DND-41 (cell line): ENCODE measurements around the gene NBEAL2.

Source experiments
- ATAC-seq: fragments of 200-7000 bp; cut with Tn5 transposase; 3 replicates; pipeline ENCODE4 v1.9.1; 2021; ENCODE audit warnings: low read depth; ENCODE audit not compliant: insufficient read depth
- DNase-seq: peaks from one replicate; pipeline ENCODE4 v3.0.0-alpha.2; 2020
- H2AFZ ChIP-seq: 2 replicates; pipeline ENCODE4 v1.6.0; 2012; ENCODE audit warnings: low read depth, low read length
- H3K27ac ChIP-seq: 2 replicates; pipeline ENCODE4 v1.5.1; 2012; ENCODE audit warnings: low read length, inconsistent platforms
- H3K27me3 ChIP-seq: fragments of 200-600 bp; sonication (generic); 2 replicates; pipeline ENCODE4 v1.6.0; 2012; ENCODE audit warnings: low read length, mild to moderate bottlenecking, inconsistent platforms; ENCODE audit not compliant: insufficient read depth, poor library complexity
- H3K36me3 ChIP-seq: 2 replicates; pipeline ENCODE4 v1.5.1; 2012; ENCODE audit warnings: low read length, inconsistent platforms; ENCODE audit not compliant: insufficient read depth
- H3K4me1 ChIP-seq: 2 replicates; pipeline ENCODE4 v1.5.1; 2012; ENCODE audit warnings: mild to moderate bottlenecking, low read length; ENCODE audit not compliant: insufficient read depth
- H3K4me2 ChIP-seq: 2 replicates; pipeline ENCODE4 v1.6.0; 2012; ENCODE audit warnings: mild to moderate bottlenecking, moderate library complexity, low read length, inconsistent platforms; ENCODE audit not compliant: insufficient read depth
- H3K4me3 ChIP-seq, 2 experiments: fragments of 200-600 bp in 1 of 2; shearing (Covaris generic) in 1 of 2; 2 replicates each; pipeline ENCODE4 v1.5.1; 2012 to 2016; ENCODE audit warnings: inconsistent platforms in 2 of 2, low read length in 2 of 2, mild to moderate bottlenecking in 2 of 2, low read depth in 1 of 2, moderate library complexity in 1 of 2
- H3K79me2 ChIP-seq: 2 replicates; pipeline ENCODE4 v1.6.0; 2012; ENCODE audit warnings: low read length, inconsistent platforms; ENCODE audit not compliant: insufficient read depth
- H3K9ac ChIP-seq: 2 replicates; pipeline ENCODE4 v1.6.0; 2012; ENCODE audit warnings: low read depth, mild to moderate bottlenecking, inconsistent platforms, low read length, moderate library complexity
- H3K9me3 ChIP-seq: 2 replicates; pipeline ENCODE4 v1.5.1; 2012; ENCODE audit warnings: low read length, moderate library complexity, mild to moderate bottlenecking, inconsistent platforms; ENCODE audit not compliant: insufficient read depth, severe bottlenecking
- H4K20me1 ChIP-seq: 2 replicates; pipeline ENCODE4 v1.6.0; 2012; ENCODE audit warnings: low read length; ENCODE audit not compliant: insufficient read depth
- EZH2 ChIP-seq: IDR thresholded peaks from 3 replicates; pipeline ENCODE4 v1.6.1; 2012; ENCODE audit warnings: borderline replicate concordance, low read depth, mild to moderate bottlenecking, moderate library complexity, low read length, inconsistent platforms; ENCODE audit not compliant: severe bottlenecking
- TF ChIP-seq, protein P1 (sequence below): IDR thresholded peaks from 2 replicates; pipeline ENCODE4 v1.5.1; 2012; ENCODE audit warnings: borderline replicate concordance, low read length, moderate library complexity, mild to moderate bottlenecking; ENCODE audit not compliant: poor library complexity, severe bottlenecking; ENCODE audit errors: extremely low read depth

NBEAL2 gene

DNA sequence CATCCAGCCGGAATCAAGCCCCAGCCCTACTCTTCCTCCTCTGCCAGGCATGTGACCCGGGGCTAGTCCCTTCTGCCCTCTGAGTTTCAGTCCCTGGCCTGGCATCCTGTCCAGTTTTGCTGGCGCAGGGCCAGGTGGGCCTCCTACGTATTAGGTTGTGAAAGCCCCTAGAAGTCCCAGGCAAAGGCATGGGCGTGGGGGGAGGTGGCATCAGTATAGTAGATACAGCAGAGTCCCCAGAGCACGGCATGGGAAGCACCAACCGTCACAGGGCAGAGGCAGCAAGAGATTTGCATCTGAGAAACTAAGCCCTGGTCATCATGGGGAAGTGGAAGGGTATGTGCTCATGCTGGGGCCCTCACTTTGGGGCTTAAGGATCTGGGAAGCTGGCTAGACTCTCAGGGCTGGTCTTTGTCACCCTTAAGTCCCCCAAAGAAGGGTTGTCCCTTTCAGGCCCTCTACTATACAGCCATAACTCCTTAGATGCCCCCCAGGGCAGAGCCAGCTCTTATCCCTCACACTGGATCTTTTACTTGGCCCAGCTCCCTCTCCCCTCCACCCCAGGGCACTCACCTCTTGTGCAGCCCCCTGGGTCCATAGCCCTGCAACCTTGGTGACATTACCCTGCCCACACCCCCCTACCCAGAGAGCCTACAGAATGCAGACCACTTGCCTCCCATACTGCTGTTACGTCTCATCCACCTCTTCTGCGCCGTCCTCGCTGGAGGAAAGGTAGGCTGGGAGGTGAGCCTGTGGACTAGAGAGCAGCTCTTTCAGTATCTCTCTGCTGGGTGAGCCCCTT lies 11.3 kb downstream of the NBEAL2 start:
- no peak overlapping the region for H2AFZ ChIP-seq
- peak overlapping the region; percentile 35 for H3K27ac ChIP-seq
- TF ChIP-seq, protein P1, sequence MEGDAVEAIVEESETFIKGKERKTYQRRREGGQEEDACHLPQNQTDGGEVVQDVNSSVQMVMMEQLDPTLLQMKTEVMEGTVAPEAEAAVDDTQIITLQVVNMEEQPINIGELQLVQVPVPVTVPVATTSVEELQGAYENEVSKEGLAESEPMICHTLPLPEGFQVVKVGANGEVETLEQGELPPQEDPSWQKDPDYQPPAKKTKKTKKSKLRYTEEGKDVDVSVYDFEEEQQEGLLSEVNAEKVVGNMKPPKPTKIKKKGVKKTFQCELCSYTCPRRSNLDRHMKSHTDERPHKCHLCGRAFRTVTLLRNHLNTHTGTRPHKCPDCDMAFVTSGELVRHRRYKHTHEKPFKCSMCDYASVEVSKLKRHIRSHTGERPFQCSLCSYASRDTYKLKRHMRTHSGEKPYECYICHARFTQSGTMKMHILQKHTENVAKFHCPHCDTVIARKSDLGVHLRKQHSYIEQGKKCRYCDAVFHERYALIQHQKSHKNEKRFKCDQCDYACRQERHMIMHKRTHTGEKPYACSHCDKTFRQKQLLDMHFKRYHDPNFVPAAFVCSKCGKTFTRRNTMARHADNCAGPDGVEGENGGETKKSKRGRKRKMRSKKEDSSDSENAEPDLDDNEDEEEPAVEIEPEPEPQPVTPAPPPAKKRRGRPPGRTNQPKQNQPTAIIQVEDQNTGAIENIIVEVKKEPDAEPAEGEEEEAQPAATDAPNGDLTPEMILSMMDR = no peak
- no peak for TF ChIP-seq EZH2
- ATAC-seq = no peak
- H3K36me3 ChIP-seq = peaks cover 77% of the 10 kb centered on the region
- H3K4me2 ChIP-seq = no peak overlapping the region
- H3K4me3 ChIP-seq = no peak overlapping the region
- no peak for DNase-seq
- no peak overlapping the region for H3K9ac ChIP-seq
- H3K4me1 ChIP-seq = peaks cover 35% of the 10 kb centered on the region
- H3K79me2 ChIP-seq = peaks cover 25% of the 10 kb centered on the region
- no peaks in the 10 kb centered on the region for H3K9me3 ChIP-seq
- 0 out of 2 replicates have a peak, but pooled peaks cover 4% of the 10 kb centered on the region for H4K20me1 ChIP-seq
- no peaks in the 10 kb centered on the region for H3K27me3 ChIP-seq

DNA sequence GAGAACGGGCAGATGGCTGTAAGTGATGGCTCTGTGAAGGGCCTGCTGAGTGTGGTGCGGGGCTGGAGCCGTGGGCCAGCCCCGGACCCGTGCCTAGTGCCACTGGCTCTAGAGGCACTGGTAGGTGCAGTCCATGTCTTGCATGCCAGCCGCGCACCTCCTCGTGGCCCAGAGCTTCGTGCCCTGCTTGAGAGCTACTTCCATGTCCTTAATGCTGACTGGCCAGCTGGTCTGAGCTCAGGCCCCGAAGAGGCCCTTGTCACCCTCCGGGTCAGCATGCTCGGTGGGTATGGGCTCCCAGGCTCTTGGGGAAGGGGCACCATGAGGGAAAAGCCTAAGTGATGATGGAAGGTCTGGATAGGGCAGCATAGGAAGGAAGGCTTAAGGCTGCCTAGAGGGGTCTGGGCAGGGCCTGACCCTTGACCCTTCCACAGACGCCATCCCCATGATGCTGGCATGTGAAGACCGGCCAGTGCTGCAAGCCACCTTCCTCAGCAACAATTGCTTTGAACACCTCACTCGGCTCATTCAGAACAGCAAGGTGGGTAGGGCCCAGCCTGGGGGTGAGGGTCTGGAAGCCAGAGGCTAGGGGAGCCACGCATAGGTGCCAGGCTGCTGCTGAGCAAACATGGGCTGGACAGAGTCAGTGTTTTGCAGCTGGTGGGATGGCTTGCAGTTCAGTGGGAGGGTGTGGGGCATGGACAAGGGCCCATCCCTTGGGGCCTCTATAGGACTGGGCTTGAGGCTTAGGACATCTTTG lies 12.1 kb downstream of the NBEAL2 start:
- ATAC-seq = no peak
- Histone ChIP-seq H3K9me3 (no peaks in the 10 kb centered on the region), H3K36me3 (peaks cover 85% of the 10 kb centered on the region), H3K4me3 (no peak overlapping the region), H2AFZ (no peak overlapping the region), H3K9ac (no peak overlapping the region), H3K27ac (peak overlapping the region; percentile 19; the same call in 1 of the 2 replicates), H3K27me3 (no peaks in the 10 kb centered on the region), H3K4me2 (no peak overlapping the region), H4K20me1 (0 out of 2 replicates have a peak, but pooled peaks cover 4% of the 10 kb centered on the region), H3K79me2 (peaks cover 17% of the 10 kb centered on the region), H3K4me1 (peaks cover 27% of the 10 kb centered on the region)
- no peak for TF ChIP-seq EZH2
- TF ChIP-seq, protein P1 = no peak
- no peak for DNase-seq

DNA sequence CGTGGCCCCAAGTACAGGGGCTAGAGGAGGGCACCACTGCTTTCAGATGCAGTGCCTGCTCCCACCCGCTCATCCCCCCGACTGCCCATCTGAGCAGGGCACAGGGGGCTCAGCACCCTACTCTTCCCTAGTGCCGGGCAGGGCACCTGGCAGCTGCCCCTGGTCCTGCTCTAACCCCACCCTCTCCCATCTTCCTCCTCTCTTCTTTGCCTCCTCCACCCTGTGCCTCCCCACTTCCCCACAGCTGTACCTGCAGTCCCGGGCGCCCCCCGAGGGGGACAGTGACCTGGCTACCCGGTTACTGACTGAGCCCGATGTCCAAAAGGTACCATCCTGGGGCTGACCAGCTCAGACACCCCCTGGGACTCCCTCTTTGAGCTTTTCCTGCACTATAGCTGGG lies 12.8 kb downstream of the NBEAL2 start:
- Histone ChIP-seq H3K79me2 (peaks cover 11% of the 10 kb centered on the region), H3K4me2 (no peak overlapping the region), H3K27me3 (no peaks in the 10 kb centered on the region), H3K27ac (no peak overlapping the region), H3K9me3 (no peaks in the 10 kb centered on the region), H4K20me1 (0 out of 2 replicates have a peak, but pooled peaks cover 4% of the 10 kb centered on the region), H3K4me1 (peaks cover 21% of the 10 kb centered on the region), H3K36me3 (peaks cover 91% of the 10 kb centered on the region), H3K9ac (no peak overlapping the region), H3K4me3 (no peak overlapping the region), H2AFZ (no peak overlapping the region)
- no peak for DNase-seq
- TF ChIP-seq, protein P1 = no peak
- TF ChIP-seq EZH2 = no peak
- no peak for ATAC-seq
